ENCODE measurements around the gene TTLL3. TPM values are rescaled to one million over a fixed set of nuclear protein-coding genes. Genes with fewer than 3 reads are reported as not detected.

Gene TTLL3
- total and polyA plus RNA-seq, 2 of the 8 experiments (the other 6 are each of a cell fraction or from before 2014, with no cell fraction given), result 5.9 to 8.9 TPM

GRCh38 chr3:9793161-9793781 lies 16.8 kb upstream of the TTLL3 start (continued):
- TF ChIP-seq NRF1 (IDR thresholded peaks at IDR 0.05; ENCODE audit: low read depth, low read length), result no peak
- TF ChIP-seq ZNF274 (IDR thresholded peaks at IDR 0.05; ENCODE audit: borderline replicate concordance, extremely low read depth, low read length), result no peak
- TF ChIP-seq NANOG (IDR thresholded peaks at IDR 0.05; ENCODE audit: insufficient read depth, low read depth, low read length, poor library complexity, severe bottlenecking), result no peak
- 0 out of 4 replicates have a peak, but pooled peaks of 1 of the 2 experiments have one; percentile 24 for TF ChIP-seq HDAC2 (IDR thresholded peaks at IDR 0.05; ENCODE audit: borderline replicate concordance in 1 of 2, low read depth in 2 of 2, low read length in 2 of 2)
- no peak for TF ChIP-seq ATF3 (IDR thresholded peaks at IDR 0.05; ENCODE audit: insufficient read depth, low read depth, low read length)
- no peak for TF ChIP-seq SIRT6 (IDR thresholded peaks at IDR 0.05; ENCODE audit: low read length)
- TF ChIP-seq YY1 (IDR thresholded peaks at IDR 0.05; ENCODE audit: low read depth, low read length), result no peak

All from H1 (cell line).